Neutrophil (primary cell): ENCODE results near the gene AFF1.

Experiments
- H3K27ac ChIP-seq: fragments of 200-600 bp; sonication (generic); 2 replicates; pipeline ENCODE4 v1.5.1; 2016; ENCODE audit warnings: mild to moderate bottlenecking, moderate library complexity
- H3K27me3 ChIP-seq: fragments of 200-600 bp; sonication (generic); 2 replicates; pipeline ENCODE4 v1.6.0; 2016; ENCODE audit warnings: mild to moderate bottlenecking
- H3K36me3 ChIP-seq: fragments of 200-600 bp; sonication (generic); 2 replicates; pipeline ENCODE4 v1.5.1; 2017
- H3K4me1 ChIP-seq, 2 experiments: fragments of 200-600 bp in 1 of 2; sonication (generic) in 1 of 2; 1 replicate in 1 of 2; 2 replicates in 1 of 2; pipeline versions ENCODE4 v1.5.1 to v1.6.1; 2013 to 2016; ENCODE audit warnings: low read depth in 1 of 2, low read length in 1 of 2, mild to moderate bottlenecking in 1 of 2, moderate library complexity in 1 of 2; ENCODE audit not compliant: control insufficient read depth in 1 of 2, insufficient read depth in 1 of 2
- H3K4me3 ChIP-seq, 2 experiments: fragments of 200-600 bp in 1 of 2; sonication (generic) in 1 of 2; 1 replicate in 1 of 2; 2 replicates in 1 of 2; pipeline ENCODE4 v1.5.1; 2013 to 2016; ENCODE audit warnings: low read depth in 1 of 2, low read length in 1 of 2, mild to moderate bottlenecking in 1 of 2, moderate library complexity in 1 of 2
- H3K9me3 ChIP-seq: fragments of 200-600 bp; sonication (generic); 2 replicates; pipeline ENCODE4 v1.5.1; 2016
- TF ChIP-seq, protein P1 (sequence below): fragments of 200-600 bp; sonication (generic); IDR thresholded peaks from 2 replicates; pipeline ENCODE4 v1.5.1; 2016; ENCODE audit warnings: antibody characterized with exemption

The AFF1 gene

DNA sequence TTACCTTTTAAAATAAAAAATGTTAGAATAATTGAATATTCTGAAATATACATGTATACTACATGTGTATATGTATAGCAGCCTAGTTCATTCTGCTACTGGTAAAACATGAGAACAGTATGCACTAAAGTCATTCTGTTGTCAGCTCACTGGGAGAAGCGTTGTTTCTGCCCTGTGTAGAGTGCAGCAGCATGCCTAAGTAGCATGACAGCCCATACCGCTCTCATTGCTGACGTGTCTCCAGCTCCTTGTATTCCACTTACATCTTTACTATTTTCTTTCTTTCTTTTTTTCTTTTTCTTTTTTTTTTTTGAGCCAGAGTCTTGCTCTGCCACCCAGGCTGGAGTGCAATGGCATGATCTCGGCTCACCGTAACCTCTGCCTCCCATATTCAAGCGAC is 194.9 kb downstream of the AFF1 start:
- Histone ChIP-seq H3K27me3 (no peaks in the 10 kb centered on the region), H3K4me1 (no peaks in the 10 kb centered on the region), H3K36me3 (peaks cover 99% of the 10 kb centered on the region), H3K9me3 (no peaks in the 10 kb centered on the region), H3K27ac (no peak overlapping the region), H3K4me3 (no peak overlapping the region)
- TF ChIP-seq, protein P1, sequence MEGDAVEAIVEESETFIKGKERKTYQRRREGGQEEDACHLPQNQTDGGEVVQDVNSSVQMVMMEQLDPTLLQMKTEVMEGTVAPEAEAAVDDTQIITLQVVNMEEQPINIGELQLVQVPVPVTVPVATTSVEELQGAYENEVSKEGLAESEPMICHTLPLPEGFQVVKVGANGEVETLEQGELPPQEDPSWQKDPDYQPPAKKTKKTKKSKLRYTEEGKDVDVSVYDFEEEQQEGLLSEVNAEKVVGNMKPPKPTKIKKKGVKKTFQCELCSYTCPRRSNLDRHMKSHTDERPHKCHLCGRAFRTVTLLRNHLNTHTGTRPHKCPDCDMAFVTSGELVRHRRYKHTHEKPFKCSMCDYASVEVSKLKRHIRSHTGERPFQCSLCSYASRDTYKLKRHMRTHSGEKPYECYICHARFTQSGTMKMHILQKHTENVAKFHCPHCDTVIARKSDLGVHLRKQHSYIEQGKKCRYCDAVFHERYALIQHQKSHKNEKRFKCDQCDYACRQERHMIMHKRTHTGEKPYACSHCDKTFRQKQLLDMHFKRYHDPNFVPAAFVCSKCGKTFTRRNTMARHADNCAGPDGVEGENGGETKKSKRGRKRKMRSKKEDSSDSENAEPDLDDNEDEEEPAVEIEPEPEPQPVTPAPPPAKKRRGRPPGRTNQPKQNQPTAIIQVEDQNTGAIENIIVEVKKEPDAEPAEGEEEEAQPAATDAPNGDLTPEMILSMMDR, result no peak

DNA sequence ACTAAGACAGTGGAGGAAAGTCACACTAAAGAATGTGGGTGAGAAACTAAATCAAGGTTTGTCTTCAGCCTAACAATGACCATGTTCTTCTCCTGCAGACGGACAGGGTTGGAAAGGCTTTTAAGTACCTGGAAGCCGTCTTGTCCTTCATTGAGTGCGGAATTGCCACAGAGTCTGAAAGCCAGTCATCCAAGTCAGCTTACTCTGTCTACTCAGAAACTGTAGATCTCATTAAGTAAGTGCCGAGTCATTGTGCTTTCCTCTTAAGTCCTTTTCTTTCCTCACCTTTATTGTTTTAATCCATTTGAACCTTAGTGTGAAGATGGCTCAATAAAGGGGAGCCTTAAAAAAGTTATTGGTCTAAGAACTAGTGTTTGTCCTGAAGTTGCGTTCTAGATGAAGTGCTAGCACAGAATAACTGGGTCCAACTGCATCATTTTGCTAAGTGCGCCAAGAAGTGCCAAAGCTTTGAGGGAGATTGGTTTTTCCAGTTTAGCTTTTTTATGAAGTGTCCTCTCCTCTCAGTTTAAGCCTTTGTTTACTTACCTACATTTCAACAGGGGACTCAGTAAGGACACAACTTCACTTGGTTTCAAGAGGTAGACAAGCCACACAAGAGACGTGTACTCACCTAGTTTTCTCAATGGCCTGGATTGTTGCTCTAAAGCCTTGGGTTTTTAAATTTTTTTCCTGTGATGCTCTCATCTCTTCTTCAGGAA is 196.3 kb downstream of the AFF1 start:
- no peaks in the 10 kb centered on the region for H3K4me1 ChIP-seq
- TF ChIP-seq, protein P1, result no peak
- no peak overlapping the region for H3K27ac ChIP-seq
- no peaks in the 10 kb centered on the region for H3K9me3 ChIP-seq
- no peaks in the 10 kb centered on the region for H3K27me3 ChIP-seq
- no peak overlapping the region for H3K4me3 ChIP-seq
- H3K36me3 ChIP-seq, result peaks cover 100% of the 10 kb centered on the region

DNA sequence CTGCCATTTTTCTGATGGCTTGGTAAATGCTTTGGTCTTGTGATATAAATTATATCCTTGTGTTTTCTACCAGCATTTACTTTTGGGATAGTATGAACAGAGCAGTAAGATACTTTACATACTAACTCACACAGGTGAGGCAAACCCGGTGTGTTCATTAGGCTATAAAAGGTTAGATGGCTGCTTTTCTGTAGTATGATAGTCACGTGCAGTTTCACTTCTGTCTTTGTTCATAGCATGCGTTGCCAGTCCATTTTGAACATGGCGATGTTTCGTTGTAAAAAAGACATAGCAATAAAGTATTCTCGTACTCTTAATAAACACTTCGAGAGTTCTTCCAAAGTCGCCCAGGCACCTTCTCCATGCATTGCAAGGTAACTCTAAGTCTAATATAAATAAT is 197.2 kb downstream of the AFF1 start:
- Histone ChIP-seq H3K4me1 (no peaks in the 10 kb centered on the region), H3K9me3 (no peaks in the 10 kb centered on the region), H3K27ac (no peak overlapping the region), H3K36me3 (peaks cover 100% of the 10 kb centered on the region), H3K27me3 (no peaks in the 10 kb centered on the region), H3K4me3 (no peak overlapping the region)
- TF ChIP-seq, protein P1, result no peak

DNA sequence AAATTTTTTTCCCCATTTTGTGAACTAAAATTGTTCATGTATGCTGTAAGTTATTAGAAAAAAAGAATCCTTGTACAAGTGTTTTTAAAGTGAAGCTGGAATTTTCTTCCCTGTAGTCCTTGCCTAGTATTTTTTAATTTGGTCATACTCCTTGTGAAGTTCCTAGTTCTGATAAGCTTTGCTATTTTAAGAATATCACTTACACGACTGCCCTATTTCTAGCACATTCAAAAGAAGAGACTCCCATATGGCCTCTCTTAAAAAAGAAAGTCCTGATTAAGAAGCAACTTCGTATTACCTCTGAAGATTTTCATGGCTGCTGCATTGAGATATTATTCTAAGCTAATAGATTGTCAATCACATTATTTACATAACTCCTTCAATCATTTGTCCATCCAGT is 198.4 kb downstream of the AFF1 start:
- Histone ChIP-seq H3K4me3 (no peak overlapping the region), H3K36me3 (peaks cover 99% of the 10 kb centered on the region), H3K27me3 (no peaks in the 10 kb centered on the region), H3K4me1 (no peaks in the 10 kb centered on the region), H3K27ac (no peak overlapping the region), H3K9me3 (no peaks in the 10 kb centered on the region)
- TF ChIP-seq, protein P1, result no peak

DNA sequence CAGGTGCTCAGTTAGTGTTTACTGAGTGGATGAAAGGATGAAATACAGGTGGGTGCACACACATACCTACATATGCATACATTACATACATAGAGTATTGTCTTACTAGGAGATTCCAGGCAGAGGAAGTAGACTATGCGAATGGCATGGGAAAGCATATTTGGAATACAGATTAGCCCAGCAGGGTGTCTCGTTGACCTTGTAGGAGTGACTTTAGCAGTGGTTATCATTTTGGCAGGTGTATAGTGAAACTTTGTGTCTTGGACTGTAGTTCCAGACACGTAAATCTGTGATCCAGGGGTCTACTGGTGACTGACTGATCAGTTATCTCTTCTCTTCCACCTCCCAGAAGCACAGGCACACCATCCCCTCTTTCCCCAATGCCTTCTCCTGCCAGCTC is 199.3 kb downstream of the AFF1 start:
- peaks cover 99% of the 10 kb centered on the region for H3K36me3 ChIP-seq
- H3K27ac ChIP-seq, result no peak overlapping the region
- no peaks in the 10 kb centered on the region for H3K4me1 ChIP-seq
- H3K27me3 ChIP-seq, result no peaks in the 10 kb centered on the region
- H3K9me3 ChIP-seq, result no peaks in the 10 kb centered on the region
- H3K4me3 ChIP-seq, result no peak overlapping the region
- TF ChIP-seq, protein P1, result no peak
